ENCODE measurements around the gene CLDN18.

CLDN18 gene

GRCh38 chr3:138060792-138061191 lies 50.8 kb downstream of the CLDN18 start:
- TF ChIP-seq CTCF (IDR thresholded peaks at IDR 0.05; ENCODE audit: low read depth, low read length) = no peak
- no peak overlapping the region for H3K4me3 ChIP-seq (ENCODE audit: low read depth, low read length)

DNA sequence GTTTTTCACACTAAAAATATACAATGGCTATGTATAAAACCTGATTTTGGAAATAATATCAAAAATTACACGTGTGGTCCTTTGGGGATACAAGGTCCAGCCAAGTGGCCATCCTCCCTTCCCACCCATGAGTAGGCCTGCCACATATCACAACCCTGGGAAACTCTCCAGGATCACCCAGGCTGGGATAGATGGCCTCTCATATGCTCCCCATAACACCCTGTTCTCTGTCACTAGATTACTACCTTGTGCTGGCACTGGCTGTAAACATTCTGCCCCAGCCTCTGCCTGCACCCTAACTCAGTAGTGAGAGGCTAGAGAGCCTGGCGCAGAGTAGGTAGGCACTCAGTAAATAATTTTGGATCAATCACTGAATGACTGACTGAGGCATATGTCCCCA lies 52.1 kb downstream of the CLDN18 start:
- TF ChIP-seq CTCF (IDR thresholded peaks at IDR 0.05; ENCODE audit: low read depth, low read length) = no peak
- no peak overlapping the region for H3K4me3 ChIP-seq (ENCODE audit: low read depth, low read length)

DNA sequence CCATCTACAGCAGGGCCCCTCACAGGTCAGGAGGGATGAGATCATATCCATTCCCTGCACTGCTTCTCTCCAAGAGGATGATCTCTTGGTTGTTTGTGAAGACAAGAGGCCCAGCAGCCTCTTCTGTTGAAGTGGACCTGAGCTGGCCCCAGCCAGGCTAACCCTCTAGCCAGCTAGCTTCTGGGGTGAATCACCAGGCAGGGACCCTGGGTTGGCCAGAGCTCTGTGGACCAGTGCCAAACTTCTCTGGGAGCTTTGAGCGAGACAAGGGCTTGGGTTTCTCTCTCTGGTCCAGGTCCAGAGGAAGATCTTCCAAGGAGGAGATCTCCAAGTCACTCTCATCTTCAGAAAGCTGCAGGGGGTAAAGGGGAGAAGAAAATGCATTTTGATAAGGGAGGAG lies 52.7 kb downstream of the CLDN18 start:
- no peak overlapping the region for H3K4me3 ChIP-seq (ENCODE audit: low read depth, low read length)
- no peak for TF ChIP-seq CTCF (IDR thresholded peaks at IDR 0.05; ENCODE audit: low read depth, low read length)

GRCh38 chr3:138063416-138063815 lies 53.5 kb downstream of the CLDN18 start:
- no peak overlapping the region for H3K4me3 ChIP-seq (ENCODE audit: low read depth, low read length)
- TF ChIP-seq CTCF (IDR thresholded peaks at IDR 0.05; ENCODE audit: low read depth, low read length) = no peak

GRCh38 chr3:138065949-138066348 lies 56.0 kb downstream of the CLDN18 start:
- TF ChIP-seq CTCF (IDR thresholded peaks at IDR 0.05; ENCODE audit: low read depth, low read length) = no peak
- H3K4me3 ChIP-seq (ENCODE audit: low read depth, low read length) = no peak overlapping the region

- no peak for TF ChIP-seq CTCF (IDR thresholded peaks at IDR 0.05; ENCODE audit: low read depth, low read length)
- H3K4me3 ChIP-seq (ENCODE audit: low read depth, low read length) = no peak overlapping the region
Observed at GRCh38 chr3:138066383-138066782, 56.4 kb downstream of the CLDN18 start.

GRCh38 chr3:138066972-138067371 lies 57.0 kb downstream of the CLDN18 start:
- no peak for TF ChIP-seq CTCF (IDR thresholded peaks at IDR 0.05; ENCODE audit: low read depth, low read length)
- H3K4me3 ChIP-seq (ENCODE audit: low read depth, low read length) = no peak overlapping the region

Data from WI38 (cell line).